Erythroblast (primary cell): ENCODE results near the gene UBAC2.

Source experiments
- GATA1 ChIP-seq: IDR thresholded peaks from 2 replicates; pipeline ENCODE4 v1.6.1; 2011; ENCODE audit warnings: low read depth, mild to moderate bottlenecking, control low read depth, low read length, moderate library complexity
- POLR2A ChIP-seq: IDR thresholded peaks from 2 replicates; pipeline ENCODE4 v1.6.1; 2011; ENCODE audit warnings: mild to moderate bottlenecking, low read length

DNA sequence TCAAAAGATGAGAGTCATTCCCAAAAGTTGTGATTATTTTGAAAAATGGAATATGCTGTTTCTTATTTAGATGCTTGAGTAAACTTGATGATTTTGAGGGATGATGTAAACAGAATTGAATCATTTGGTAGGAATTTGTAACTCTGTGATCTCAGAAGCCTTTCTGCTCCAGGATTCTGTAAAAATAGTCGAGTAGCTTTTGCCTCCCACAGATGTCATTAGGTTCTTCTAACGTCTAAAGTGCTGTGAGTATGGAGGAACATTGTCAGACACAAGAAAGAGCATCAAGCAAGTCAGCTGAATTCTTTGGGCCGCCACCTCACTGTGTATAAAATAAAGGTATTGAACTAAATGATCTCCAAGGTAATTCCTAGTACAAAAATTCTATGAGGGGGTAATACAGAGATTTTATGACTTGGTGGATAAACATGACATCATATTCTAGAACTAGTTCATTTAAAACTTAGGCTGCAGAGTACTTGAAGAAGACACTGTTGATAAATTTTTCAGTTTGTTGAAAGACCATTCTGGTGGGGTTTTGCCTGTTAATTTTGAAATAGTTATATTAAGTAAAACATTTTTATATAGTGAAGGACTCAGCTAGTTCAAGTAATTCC, 107.9 kb downstream of the UBAC2 start:
- TF ChIP-seq POLR2A (no peak), GATA1 (no peak)
